H9 (cell line): Measurements from ENCODE around the gene ANXA3. TPM values are rescaled to one million over a fixed set of nuclear protein-coding genes. Genes with fewer than 3 reads are reported as not detected.

ENCODE experiments used
- DNase-seq: peaks from one replicate; pipeline ENCODE4 v3.0.0-alpha.2; 2017
- H2AFZ ChIP-seq: one replicate; pipeline ENCODE4 v1.6.1; 2013; ENCODE audit warnings: mild to moderate bottlenecking, low read length, control low read depth, moderate library complexity
- H2AK5ac ChIP-seq: 2 replicates; pipeline ENCODE4 v1.6.1; 2013; ENCODE audit warnings: low read length, control low read depth, mixed read lengths; ENCODE audit not compliant: insufficient read length
- H2BK120ac ChIP-seq: one replicate; pipeline ENCODE4 v1.6.1; 2013; ENCODE audit warnings: low read depth, mild to moderate bottlenecking, low read length, control low read depth, inconsistent platforms; ENCODE audit not compliant: poor library complexity, severe bottlenecking
- H2BK12ac ChIP-seq: 2 replicates; pipeline ENCODE4 v1.6.1; 2013; ENCODE audit warnings: low read length, control low read depth, mixed read lengths, low read depth; ENCODE audit not compliant: insufficient read length
- H2BK15ac ChIP-seq: 2 replicates; pipeline ENCODE4 v1.6.1; 2013; ENCODE audit warnings: low read depth, low read length, control low read depth
- H2BK20ac ChIP-seq: one replicate; pipeline ENCODE4 v1.6.1; 2013; ENCODE audit warnings: low read depth, mild to moderate bottlenecking, low read length, control low read depth, inconsistent platforms; ENCODE audit not compliant: poor library complexity, severe bottlenecking
- H2BK5ac ChIP-seq: 2 replicates; pipeline ENCODE4 v1.6.1; 2013; ENCODE audit warnings: low read length, control low read depth, mixed read lengths; ENCODE audit not compliant: insufficient read length
- H3K14ac ChIP-seq: 2 replicates; pipeline ENCODE4 v1.6.1; 2013; ENCODE audit warnings: low read length, control low read depth; ENCODE audit not compliant: insufficient read depth
- H3K18ac ChIP-seq: 2 replicates; pipeline ENCODE4 v1.6.1; 2013; ENCODE audit warnings: low read depth, mild to moderate bottlenecking, mixed read lengths, low read length, control low read depth; ENCODE audit not compliant: insufficient read length
- H3K23ac ChIP-seq: 2 replicates; pipeline ENCODE4 v1.6.1; 2013; ENCODE audit warnings: low read length, control low read depth, mixed read lengths, low read depth; ENCODE audit not compliant: insufficient read length
- H3K23me2 ChIP-seq: 2 replicates; pipeline ENCODE4 v1.6.1; 2013; ENCODE audit warnings: low read depth, mild to moderate bottlenecking, mixed read lengths, low read length, control low read depth; ENCODE audit not compliant: insufficient read length, poor library complexity, severe bottlenecking
- H3K27ac ChIP-seq: 2 replicates; pipeline ENCODE4 v1.5.1; 2013; ENCODE audit warnings: low read length, control low read depth, mixed read lengths, low read depth; ENCODE audit not compliant: insufficient read length
- H3K27me3 ChIP-seq: 2 replicates; pipeline ENCODE4 v1.6.1; 2013; ENCODE audit warnings: low read length, control low read depth, inconsistent platforms; ENCODE audit not compliant: insufficient read depth
- H3K4ac ChIP-seq: 2 replicates; pipeline ENCODE4 v1.6.1; 2013; ENCODE audit warnings: low read depth, mild to moderate bottlenecking, control low read depth, inconsistent platforms, low read length, moderate library complexity
- H3K4me1 ChIP-seq: 2 replicates; pipeline ENCODE4 v1.6.1; 2013; ENCODE audit warnings: low read length, control low read depth, inconsistent platforms; ENCODE audit not compliant: insufficient read depth
- H3K4me2 ChIP-seq: 2 replicates; pipeline ENCODE4 v1.6.1; 2013; ENCODE audit warnings: low read length, control low read depth, mixed read lengths; ENCODE audit not compliant: insufficient read length, insufficient read depth
- H3K56ac ChIP-seq: 2 replicates; pipeline ENCODE4 v1.6.1; 2013; ENCODE audit warnings: low read depth, mild to moderate bottlenecking, mixed read lengths, low read length, control low read depth; ENCODE audit not compliant: insufficient read length
- H3K79me1 ChIP-seq: 2 replicates; pipeline ENCODE4 v1.6.1; 2013; ENCODE audit warnings: low read depth, mild to moderate bottlenecking, moderate library complexity, low read length, control low read depth, inconsistent platforms; ENCODE audit not compliant: insufficient read depth, poor library complexity, severe bottlenecking
- H3K79me2 ChIP-seq: 2 replicates; pipeline ENCODE4 v1.6.1; 2013; ENCODE audit warnings: low read length, control low read depth, inconsistent platforms; ENCODE audit not compliant: insufficient read depth
- H3K9ac ChIP-seq: 2 replicates; pipeline ENCODE4 v1.6.1; 2013; ENCODE audit warnings: low read length, control low read depth, mixed read lengths; ENCODE audit not compliant: insufficient read length; ENCODE audit errors: extremely low read depth
- H3K9me3 ChIP-seq: one replicate; pipeline ENCODE4 v1.6.1; 2013; ENCODE audit warnings: low read depth, low read length, inconsistent platforms; ENCODE audit not compliant: control insufficient read depth
- H3T11ph ChIP-seq: one replicate; pipeline ENCODE4 v1.6.1; 2013; ENCODE audit warnings: mild to moderate bottlenecking, low read length, control low read depth, inconsistent platforms
- H4K20me1 ChIP-seq: one replicate; pipeline ENCODE4 v1.6.1; 2013; ENCODE audit not compliant: control insufficient read depth, insufficient read length, insufficient read depth
- H4K5ac ChIP-seq: 2 replicates; pipeline ENCODE4 v1.6.1; 2013; ENCODE audit warnings: low read depth, mild to moderate bottlenecking, mixed read lengths, low read length, control low read depth; ENCODE audit not compliant: insufficient read length
- H4K8ac ChIP-seq: replicated peaks from 2 replicates; pipeline ENCODE4 v1.6.1; 2013; ENCODE audit warnings: low read length, control low read depth, mixed read lengths, low read depth; ENCODE audit not compliant: insufficient read length
- H4K91ac ChIP-seq: 2 replicates; pipeline ENCODE4 v1.6.1; 2013; ENCODE audit warnings: low read depth, mild to moderate bottlenecking, moderate library complexity, mixed read lengths, low read length, control low read depth; ENCODE audit not compliant: insufficient read length
- H3K27ac Mint-ChIP-seq, 3 experiments: 2 replicates in 2 of 3; 3 replicates in 1 of 3; pipeline ENCODE4 v1.8.0; 2020 to 2021; ENCODE audit warnings: mixed read lengths in 3 of 3, mild to moderate bottlenecking in 1 of 3, moderate library complexity in 1 of 3
- H3K27me3 Mint-ChIP-seq: 2 replicates; pipeline ENCODE4 v1.8.0; 2021; ENCODE audit warnings: low read depth, mild to moderate bottlenecking, moderate library complexity, mixed read lengths
- H3K36me3 Mint-ChIP-seq, 3 experiments: 2 replicates in 2 of 3; 3 replicates in 1 of 3; pipeline ENCODE4 v1.8.0; 2020 to 2021; ENCODE audit warnings: low read depth in 3 of 3, mixed read lengths in 3 of 3; ENCODE audit not compliant: insufficient read depth in 1 of 3
- H3K4me1 Mint-ChIP-seq, 2 experiments: 2 replicates each; pipeline ENCODE4 v1.8.0; 2020; ENCODE audit warnings: mixed read lengths in 2 of 2
- H3K4me3 Mint-ChIP-seq, 2 experiments: 2 replicates in 1 of 2; 3 replicates in 1 of 2; pipeline ENCODE4 v1.8.0; 2020 to 2021; ENCODE audit warnings: mild to moderate bottlenecking in 2 of 2, mixed read lengths in 2 of 2, moderate library complexity in 1 of 2
- H3K9me3 Mint-ChIP-seq, 2 experiments: 2 replicates in 1 of 2; 3 replicates in 1 of 2; pipeline ENCODE4 v1.8.0; 2020; ENCODE audit warnings: mild to moderate bottlenecking in 2 of 2, mixed read lengths in 2 of 2, moderate library complexity in 1 of 2
- CTCF ChIP-seq: fragments of 200-600 bp; sonication (generic); conservative IDR thresholded peaks from 3 replicates; pipeline ENCODE4 v1.8.0; 2021; ENCODE audit warnings: antibody characterized with exemption, mild to moderate bottlenecking
- WGBS: extraction: QIAGEN DNeasy Blood & Tissue Kit; methylation state at CpG from one replicate; pipeline ENCODE4 v1.1.7; 2013; ENCODE audit warnings: missing lambda C conversion rate, low lambda C conversion rate, mixed read lengths; ENCODE audit not compliant: insufficient read length; ENCODE audit errors: extremely low coverage; 5-methylcytosine and 5-hydroxymethylcytosine counted together
- total RNA-seq: library from RNA; stranded (reverse); gene quantifications from 2 replicates; pipeline ENCODE4 v1.2.1, GENCODE V29; 2021

The ANXA3 gene
- total RNA-seq, 1 experiment from 2014 or later: 20.6 TPM

GRCh38 chr4:78601013-78601412 is 49.4 kb downstream of the ANXA3 start:
- Mint-ChIP-seq H3K4me1 (peaks cover 2% of the 10 kb centered on the region in 2 experiments; a peak in 1 of 4 replicates), H3K9me3 (no peaks in the 10 kb centered on the region), H3K27ac (no peak overlapping the region), H3K27me3 (no peaks in the 10 kb centered on the region), H3K36me3 (peaks cover 0 to 8% (median 0%) of the 10 kb centered on the region in 3 experiments; a peak in 1 of 7 replicates), H3K4me3 (no peak overlapping the region)
- Histone ChIP-seq H2BK5ac (no peak overlapping the region), H3K9ac (no peak overlapping the region), H3T11ph (no peak overlapping the region), H3K4me2 (no peak overlapping the region), H3K23ac (no peak overlapping the region), H3K4ac (no peak overlapping the region), H3K79me1 (no peaks in the 10 kb centered on the region), H4K91ac (no peak overlapping the region), H3K14ac (no peak overlapping the region), H3K4me1 (no peaks in the 10 kb centered on the region), H3K23me2 (no peaks in the 10 kb centered on the region), H3K9me3 (no peaks in the 10 kb centered on the region), H2BK120ac (no peak overlapping the region), H3K27me3 (no peaks in the 10 kb centered on the region), H3K79me2 (no peaks in the 10 kb centered on the region), H2BK20ac (no peak overlapping the region), H3K27ac (no peak overlapping the region), H4K5ac (no peak overlapping the region), H4K8ac (no peak overlapping the region), H2BK12ac (no peak overlapping the region), H4K20me1 (no peaks in the 10 kb centered on the region), H3K56ac (no peak overlapping the region), H3K18ac (no peak overlapping the region), H2BK15ac (no peak overlapping the region), H2AFZ (no peak overlapping the region), H2AK5ac (no peak overlapping the region)
- no CpG with 5 or more reads among the region's 7 CpGs for WGBS
- no peak for DNase-seq
- TF ChIP-seq CTCF: no peak
